Epithelial cell of proximal tubule (primary cell): Measurements from ENCODE around the gene SMNDC1. TPM values are rescaled to one million over a fixed set of nuclear protein-coding genes. Genes with fewer than 3 reads are reported as not detected.

Source experiments
- DNase-seq: peaks from one replicate; pipeline ENCODE4 v3.0.0-alpha.2; 2011; ENCODE audit warnings: low read depth
- H3K4me3 ChIP-seq: 2 replicates; pipeline ENCODE4 v1.5.1; 2011; ENCODE audit warnings: low read depth, mild to moderate bottlenecking, low read length
- total RNA-seq: library from RNA; depleted of rRNA; stranded (reverse); fragments of >200 nt; gene quantifications from 2 replicates; pipeline ENCODE4 v1.2.3, GENCODE V29; 2015
- TF ChIP-seq, protein P1 (sequence below): conservative IDR thresholded peaks from 2 replicates; pipeline ENCODE4 v1.5.1; 2012; ENCODE audit warnings: low read depth, mild to moderate bottlenecking, low read length

SMNDC1 gene
- 4.1 and 5.9 TPM in 2 replicates for total RNA-seq

DNA sequence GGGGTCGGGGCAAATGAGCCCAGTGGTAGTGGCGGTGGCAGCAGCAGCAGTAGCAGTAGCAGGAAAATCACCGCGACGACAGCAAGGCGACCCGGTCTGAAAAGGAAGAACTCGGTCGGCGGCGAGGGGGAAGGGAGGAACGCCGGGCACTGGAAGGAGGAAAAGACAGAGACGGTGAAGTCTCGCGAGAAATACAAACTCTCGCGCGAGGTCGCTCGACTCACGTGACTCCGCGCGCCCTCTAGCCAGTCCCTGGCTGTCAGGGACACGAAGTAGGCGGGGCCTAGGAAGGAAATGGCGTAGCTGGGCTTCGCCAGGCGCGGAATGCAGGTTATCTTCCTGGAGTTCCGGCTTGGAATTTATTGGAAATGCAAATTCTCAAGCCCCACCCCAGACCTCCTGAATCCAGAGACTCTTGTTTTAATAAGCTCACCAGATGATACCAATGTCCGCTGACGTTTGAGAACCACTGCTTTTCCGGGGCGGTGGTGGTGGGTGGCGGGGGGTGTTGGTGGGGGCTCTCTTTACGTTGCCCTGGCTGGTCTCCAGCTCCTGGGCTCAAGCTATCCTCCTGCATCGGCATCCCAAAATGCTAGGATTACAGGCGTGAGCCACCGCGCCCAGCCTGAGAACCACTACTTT, at the start of gene SMNDC1:
Gene SMNDC1 (minus strand): TSS at position 141 of the 642 bp plus-strand sequence. CDS start 1,333 bp downstream, outside the sequence.
- peak; percentile 85 for DNase-seq
- TF ChIP-seq, protein P1, sequence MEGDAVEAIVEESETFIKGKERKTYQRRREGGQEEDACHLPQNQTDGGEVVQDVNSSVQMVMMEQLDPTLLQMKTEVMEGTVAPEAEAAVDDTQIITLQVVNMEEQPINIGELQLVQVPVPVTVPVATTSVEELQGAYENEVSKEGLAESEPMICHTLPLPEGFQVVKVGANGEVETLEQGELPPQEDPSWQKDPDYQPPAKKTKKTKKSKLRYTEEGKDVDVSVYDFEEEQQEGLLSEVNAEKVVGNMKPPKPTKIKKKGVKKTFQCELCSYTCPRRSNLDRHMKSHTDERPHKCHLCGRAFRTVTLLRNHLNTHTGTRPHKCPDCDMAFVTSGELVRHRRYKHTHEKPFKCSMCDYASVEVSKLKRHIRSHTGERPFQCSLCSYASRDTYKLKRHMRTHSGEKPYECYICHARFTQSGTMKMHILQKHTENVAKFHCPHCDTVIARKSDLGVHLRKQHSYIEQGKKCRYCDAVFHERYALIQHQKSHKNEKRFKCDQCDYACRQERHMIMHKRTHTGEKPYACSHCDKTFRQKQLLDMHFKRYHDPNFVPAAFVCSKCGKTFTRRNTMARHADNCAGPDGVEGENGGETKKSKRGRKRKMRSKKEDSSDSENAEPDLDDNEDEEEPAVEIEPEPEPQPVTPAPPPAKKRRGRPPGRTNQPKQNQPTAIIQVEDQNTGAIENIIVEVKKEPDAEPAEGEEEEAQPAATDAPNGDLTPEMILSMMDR, result no peak
- peak within 1 kb of the TSS; percentile 84 for H3K4me3 ChIP-seq

DNA sequence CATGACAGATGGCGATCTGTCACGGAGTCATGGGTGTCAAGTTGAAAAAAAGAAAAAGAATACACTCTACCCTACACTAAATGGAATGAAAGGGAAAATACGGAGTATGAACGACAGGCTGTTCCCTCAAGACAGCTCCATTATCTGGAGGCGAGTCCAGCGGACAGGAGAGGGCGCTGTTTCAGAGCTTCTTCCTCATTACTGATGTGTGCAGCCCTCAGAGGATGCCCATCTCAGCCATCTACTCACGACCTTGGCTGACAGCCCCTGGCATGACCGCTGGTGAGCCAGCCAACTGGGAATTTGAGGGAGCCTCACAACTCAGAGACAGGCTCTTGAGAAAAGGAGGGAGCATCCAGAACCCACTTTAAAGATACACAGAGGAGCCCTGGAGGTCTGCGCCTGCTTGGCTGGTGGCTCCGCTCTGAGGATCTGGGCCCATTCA, 49.6 kb upstream of the SMNDC1 start:
- no peak overlapping the region for H3K4me3 ChIP-seq
- TF ChIP-seq, protein P1, result peak; percentile 91
- DNase-seq, result peak; percentile 48

DNA sequence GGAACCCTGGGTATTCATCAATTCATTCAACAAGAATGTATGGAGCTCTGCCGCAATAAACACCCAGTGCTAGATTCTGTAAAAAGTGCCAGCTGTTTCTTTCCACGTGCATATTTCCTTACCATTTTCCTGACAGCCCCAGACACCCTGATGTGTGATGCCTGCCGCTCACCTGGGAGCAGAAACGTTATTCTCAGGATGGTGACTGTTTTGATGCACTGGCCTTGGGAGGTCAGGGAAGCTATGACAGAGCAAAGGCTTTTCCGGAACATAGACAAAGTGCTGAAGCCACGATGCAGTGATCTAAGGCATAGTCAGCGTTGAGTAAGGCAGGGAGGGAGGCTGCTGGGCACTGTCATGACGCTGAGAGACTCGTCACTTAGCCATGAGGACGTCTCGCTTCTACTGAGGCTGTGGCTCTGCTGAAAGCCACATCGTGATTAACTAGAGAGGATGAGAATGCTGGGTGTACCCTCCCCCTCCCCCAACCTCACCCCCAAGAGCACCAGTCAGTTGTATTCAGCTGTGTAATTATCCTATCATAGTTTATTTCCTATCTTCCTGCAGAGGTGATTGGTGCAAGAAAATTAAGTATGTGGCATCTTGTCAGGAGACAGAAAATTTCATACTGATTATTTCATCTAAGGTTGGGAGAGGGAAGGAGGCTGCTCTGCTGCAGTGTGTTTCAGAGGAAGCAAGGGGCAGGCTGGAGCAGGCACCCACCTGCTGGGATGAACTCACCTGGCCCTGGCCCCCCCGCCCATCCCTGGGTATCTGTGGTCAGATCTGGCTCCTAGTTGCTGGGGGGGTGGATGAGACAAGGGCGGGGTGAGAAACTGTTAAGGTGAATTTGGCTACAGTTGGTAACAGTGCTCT, 48.8 kb upstream of the SMNDC1 start:
- DNase-seq, result peak; percentile 58
- TF ChIP-seq, protein P1, result no peak
- H3K4me3 ChIP-seq, result no peak overlapping the region

DNA sequence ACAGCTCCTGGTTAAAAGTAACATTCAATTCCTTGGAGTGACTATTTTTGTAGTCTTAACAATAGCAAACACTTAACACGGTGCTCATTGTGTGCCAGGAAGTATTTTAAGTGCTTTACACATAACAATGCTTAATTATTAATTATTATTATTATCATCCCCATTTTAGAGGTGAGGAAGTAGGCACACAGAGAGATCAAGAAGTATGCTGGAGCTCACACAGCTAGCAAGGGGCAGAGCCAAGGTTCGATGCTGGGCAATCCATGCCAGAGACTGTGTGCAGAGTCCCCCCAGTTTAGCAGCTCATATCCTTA, 48.2 kb upstream of the SMNDC1 start:
- TF ChIP-seq, protein P1, result no peak
- H3K4me3 ChIP-seq, result no peak overlapping the region
- no peak for DNase-seq

DNA sequence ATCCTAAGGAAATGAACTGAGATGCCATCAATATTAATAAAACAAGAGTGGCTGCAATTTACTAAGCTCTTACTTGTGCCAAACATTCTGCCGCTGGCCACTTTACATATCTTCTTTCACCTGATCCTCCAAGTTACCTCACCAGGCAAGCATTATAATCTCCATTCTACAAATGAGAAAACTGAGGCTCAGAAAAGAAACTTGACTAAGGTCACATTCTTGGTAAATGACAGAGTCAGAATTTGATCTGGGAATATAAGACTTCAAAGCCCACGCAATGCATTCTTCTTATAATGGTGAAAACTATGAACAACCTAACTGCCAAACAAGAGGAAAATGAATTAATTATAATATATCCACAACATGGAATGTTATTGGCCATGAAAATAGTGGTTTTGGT, 46.1 kb upstream of the SMNDC1 start:
- H3K4me3 ChIP-seq, result no peak overlapping the region
- no peak for DNase-seq
- TF ChIP-seq, protein P1, result no peak

DNA sequence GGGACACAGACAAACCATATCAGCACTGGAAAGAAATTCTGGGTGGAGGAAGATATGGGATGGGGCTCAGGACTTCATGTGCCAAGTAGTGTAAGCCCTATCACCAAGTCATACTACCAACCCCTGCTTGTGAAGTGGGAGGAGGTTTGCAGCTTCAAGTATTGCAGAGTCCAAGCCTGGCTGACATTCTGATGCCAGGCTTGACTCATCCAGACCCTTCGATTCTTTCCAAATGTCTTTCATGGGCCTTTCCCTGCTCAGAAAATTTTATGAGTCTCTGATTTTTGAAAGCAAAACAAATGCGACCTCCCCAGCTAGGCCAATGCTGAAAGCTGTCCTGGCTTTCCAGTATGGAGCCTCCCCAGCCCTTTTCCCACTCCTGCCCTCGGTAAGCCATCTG, 45.1 kb upstream of the SMNDC1 start:
- no peak overlapping the region for H3K4me3 ChIP-seq
- TF ChIP-seq, protein P1, result no peak

More for the DNA sequence above, 45.1 kb upstream of the SMNDC1 start:
- no peak for DNase-seq
